GM12892 (cell line): Measurements from ENCODE around the gene AFMID.

ENCODE experiments used
- DNase-seq: peaks from one replicate; pipeline ENCODE4 v3.0.0; 2011; ENCODE audit not compliant: insufficient read length
- FAIRE-seq: peaks from 2 replicates; lab custom pipeline; 2011; peaks lifted over from hg19 to GRCh38; lab: Jason Lieb, UNC
- POLR2A ChIP-seq: IDR thresholded peaks from 2 replicates; pipeline ENCODE4 v1.6.1; 2011; ENCODE audit warnings: low read depth, low read length, control low read depth
- POLR2AphosphoS5 ChIP-seq: IDR thresholded peaks from 2 replicates; pipeline ENCODE4 v1.6.1; 2011; ENCODE audit warnings: low read depth, low read length, control low read depth
- TAF1 ChIP-seq: IDR thresholded peaks from 2 replicates; pipeline ENCODE4 v1.6.1; 2011; ENCODE audit warnings: low read depth, mild to moderate bottlenecking, control low read depth, low read length, borderline replicate concordance

The AFMID gene

GRCh38 chr17:78144147-78144719 is 42.9 kb upstream of the AFMID start:
- DNase-seq (no peak), FAIRE-seq (no peak)

GRCh38 chr17:78144736-78145641 is 42.2 kb upstream of the AFMID start:
- TF ChIP-seq POLR2A: no peak
- TF ChIP-seq POLR2AphosphoS5: no peak
- no peak for TF ChIP-seq TAF1
- no peak for FAIRE-seq
- no peak for DNase-seq

More at GRCh38 chr17:78144147-78144719, 42.9 kb upstream of the AFMID start:
- no peak for TF ChIP-seq POLR2AphosphoS5
- TF ChIP-seq TAF1: no peak
- TF ChIP-seq POLR2A: no peak

- DNase-seq (no peak), FAIRE-seq (no peak)
- TF ChIP-seq POLR2AphosphoS5 (no peak), POLR2A (no peak), TAF1 (no peak)
Measured at GRCh38 chr17:78146471-78146869, 40.7 kb upstream of the AFMID start.

- no peak for FAIRE-seq
- DNase-seq: no peak
- no peak for TF ChIP-seq TAF1
- TF ChIP-seq POLR2A: no peak
- TF ChIP-seq POLR2AphosphoS5: no peak
Measured at GRCh38 chr17:78146881-78147280, 40.3 kb upstream of the AFMID start.

GRCh38 chr17:78147315-78147998 is 39.7 kb upstream of the AFMID start:
- TF ChIP-seq POLR2A (peak; percentile 50; the same call in 1 of the 2 replicates), TAF1 (no peak), POLR2AphosphoS5 (peak; percentile 47; the same call in 1 of the 2 replicates)
- no peak for DNase-seq
- FAIRE-seq: peak; percentile 94

- FAIRE-seq: peak; percentile 81
- TF ChIP-seq POLR2A (no peak), TAF1 (no peak), POLR2AphosphoS5 (no peak)
- DNase-seq: no peak
Measured at GRCh38 chr17:78148286-78149016, 38.7 kb upstream of the AFMID start.

GRCh38 chr17:78151514-78152008 is 35.6 kb upstream of the AFMID start:
- TF ChIP-seq TAF1 (no peak), POLR2A (no peak), POLR2AphosphoS5 (no peak)
- no peak for FAIRE-seq

GRCh38 chr17:78154903-78155811 is 32.0 kb upstream of the AFMID start:
- TF ChIP-seq POLR2A (peak; percentile 73), POLR2AphosphoS5 (peak; percentile 81), TAF1 (peak; percentile 51; the same call in 1 of the 2 replicates)
- FAIRE-seq (peak; percentile 95), DNase-seq (peak; percentile 53)

More at GRCh38 chr17:78151514-78152008, 35.6 kb upstream of the AFMID start:
- no peak for DNase-seq

GRCh38 chr17:78159575-78160158 is 27.5 kb upstream of the AFMID start:
- DNase-seq (no peak), FAIRE-seq (peak; percentile 90)
- TF ChIP-seq TAF1 (no peak), POLR2A (no peak), POLR2AphosphoS5 (no peak)
